ENCODE data around the gene TMEM114.

The TMEM114 gene

DNA sequence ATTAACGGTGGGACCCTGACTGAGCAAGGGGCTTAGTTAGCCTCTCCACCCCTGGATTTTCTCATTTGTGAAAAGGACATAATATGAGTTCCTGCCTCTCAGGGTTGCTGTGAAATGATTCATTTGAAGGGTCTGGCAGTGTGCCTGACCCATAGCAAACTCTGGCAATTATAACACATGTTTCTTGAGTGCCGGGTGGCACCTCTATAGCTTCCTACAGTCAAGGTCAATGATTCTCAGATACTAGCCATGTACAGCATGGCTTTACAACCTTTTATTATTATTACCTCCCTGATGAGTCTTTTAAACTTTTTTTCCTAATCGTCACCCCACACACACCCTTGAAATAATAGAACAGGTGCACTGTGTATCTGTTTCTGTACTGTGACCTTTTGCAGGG lies 42.1 kb downstream of the TMEM114 start:
- no peak for DNase-seq (ENCODE audit: low read depth)

DNA sequence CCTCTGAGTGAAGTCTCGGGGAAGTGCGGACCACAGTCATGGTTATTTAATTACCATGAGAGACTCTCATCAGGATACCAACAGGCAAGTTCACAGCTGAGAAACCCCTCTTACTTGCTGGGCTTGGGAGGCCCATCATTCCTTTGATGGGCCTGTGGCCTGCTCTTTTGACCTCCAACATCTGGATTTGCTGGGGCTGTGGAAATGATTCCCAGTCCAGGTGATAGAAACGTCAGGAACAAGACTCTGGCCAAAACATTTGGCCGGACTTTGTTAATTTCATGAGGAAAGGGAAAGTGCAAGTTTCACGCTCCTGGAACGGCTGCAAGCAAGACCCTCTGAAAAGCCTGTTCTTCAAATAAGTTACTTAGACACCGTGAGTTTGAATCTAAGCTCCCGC lies 42.5 kb downstream of the TMEM114 start:
- no peak for DNase-seq (ENCODE audit: low read depth)

DNA sequence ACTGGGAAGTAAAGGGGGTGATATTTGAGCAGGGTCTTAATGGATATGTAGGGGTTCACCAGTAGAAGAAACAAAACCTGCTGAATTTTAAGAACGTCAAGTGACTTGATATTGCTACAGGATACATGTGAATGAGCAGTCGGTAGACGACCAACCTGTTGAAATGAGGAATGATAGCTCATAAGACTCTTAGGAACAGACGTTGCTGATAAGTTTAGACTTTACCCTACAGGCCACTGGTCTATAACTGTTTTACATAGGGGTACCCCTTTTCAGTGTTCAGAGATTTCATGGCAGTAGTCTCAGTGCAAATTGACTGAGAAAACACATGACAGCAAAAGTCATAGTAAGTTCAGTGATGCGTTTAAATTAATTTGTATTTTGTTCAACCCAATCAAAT lies 45.9 kb downstream of the TMEM114 start:
- no peak for DNase-seq (ENCODE audit: low read depth)

DNA sequence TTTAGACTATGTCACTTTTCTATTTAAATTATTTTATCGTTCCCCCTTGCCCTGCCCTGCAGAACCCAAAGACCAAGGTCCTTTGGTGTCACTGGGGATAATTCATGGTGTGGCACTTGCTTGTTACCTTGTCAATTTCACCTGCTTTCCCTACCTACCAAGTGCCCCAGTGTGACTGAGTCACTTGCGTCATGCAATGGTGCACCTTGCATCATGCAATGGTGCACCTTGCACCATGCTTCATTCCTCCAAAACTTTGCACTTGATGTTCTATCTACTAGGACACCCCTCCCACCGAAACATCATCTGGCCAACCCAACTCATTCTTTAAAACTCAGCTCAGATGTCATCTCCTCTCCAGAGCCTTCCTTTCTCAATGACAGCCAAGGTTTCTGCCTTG lies 47.1 kb downstream of the TMEM114 start:
- no peak for DNase-seq (ENCODE audit: low read depth)

DNA sequence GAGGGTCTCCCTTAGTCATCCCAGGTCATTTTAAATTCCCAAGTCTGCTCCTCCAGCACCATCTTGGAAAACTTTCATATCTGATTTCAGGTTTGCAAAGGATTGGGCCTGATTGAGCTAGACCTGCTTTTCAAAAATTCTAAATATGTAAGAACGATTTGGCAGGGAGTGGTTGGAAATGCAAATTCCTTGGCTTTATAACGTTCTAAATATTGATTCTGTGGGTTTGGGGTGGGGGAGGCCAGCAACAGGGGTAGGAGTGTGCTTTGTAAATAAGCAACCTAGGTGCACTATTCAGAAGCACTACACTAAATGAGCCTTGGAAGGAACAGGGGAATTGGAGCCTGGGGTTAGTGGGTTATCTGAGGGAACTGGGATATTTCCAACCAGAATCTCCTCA lies 47.9 kb downstream of the TMEM114 start:
- no peak for DNase-seq (ENCODE audit: low read depth)

DNA sequence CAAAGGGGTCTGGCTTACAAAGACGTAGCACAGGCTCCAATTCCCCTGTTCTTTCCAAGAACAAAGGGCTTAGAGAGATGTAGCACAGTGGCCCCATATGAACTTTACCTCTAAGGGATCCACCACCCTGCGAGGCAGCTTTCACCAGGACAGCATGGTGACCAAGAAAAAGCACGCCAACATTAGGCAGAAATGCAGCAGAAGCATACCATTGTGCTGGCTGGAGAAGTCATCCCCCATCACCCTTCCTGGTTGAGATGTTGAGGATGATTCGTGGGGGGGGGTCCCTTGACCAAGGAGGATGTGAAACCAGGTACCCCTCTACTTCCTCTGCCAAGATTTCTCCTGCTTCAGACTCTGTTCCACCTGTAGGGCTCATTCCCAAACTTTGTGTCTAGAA lies 48.4 kb downstream of the TMEM114 start:
- DNase-seq (ENCODE audit: low read depth): no peak

DNA sequence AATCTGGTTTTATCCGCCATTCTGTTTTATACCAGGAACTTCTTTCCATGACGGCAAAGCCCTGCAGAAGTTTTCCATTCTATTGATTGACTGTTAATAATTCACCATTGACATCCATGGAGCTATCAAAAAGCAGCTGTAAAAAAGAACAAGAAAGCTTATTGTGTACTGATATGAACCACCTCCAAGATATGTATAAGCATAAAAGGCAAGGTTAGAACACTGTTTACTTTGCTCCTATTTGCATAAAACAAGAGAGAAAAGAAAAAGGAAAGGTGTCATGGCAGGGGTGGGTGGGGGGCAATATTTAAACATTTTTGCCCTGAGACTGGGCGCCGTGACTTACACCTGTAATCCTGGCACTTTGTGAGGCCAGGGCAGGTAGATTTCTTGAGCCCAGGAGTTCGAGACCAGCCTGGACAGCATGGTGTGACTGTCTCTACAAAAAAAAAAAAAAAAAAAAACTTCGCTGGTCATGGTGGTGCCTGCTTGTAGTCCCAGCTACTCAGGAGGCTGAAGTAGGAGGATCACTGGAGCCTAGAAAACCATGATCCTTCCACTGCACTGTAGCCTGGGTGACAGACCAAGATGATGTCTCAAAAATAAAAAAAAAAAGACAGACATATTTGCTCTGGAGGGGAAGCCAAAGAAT lies 52.5 kb downstream of the TMEM114 start:
- no peak for DNase-seq (ENCODE audit: low read depth)

DNA sequence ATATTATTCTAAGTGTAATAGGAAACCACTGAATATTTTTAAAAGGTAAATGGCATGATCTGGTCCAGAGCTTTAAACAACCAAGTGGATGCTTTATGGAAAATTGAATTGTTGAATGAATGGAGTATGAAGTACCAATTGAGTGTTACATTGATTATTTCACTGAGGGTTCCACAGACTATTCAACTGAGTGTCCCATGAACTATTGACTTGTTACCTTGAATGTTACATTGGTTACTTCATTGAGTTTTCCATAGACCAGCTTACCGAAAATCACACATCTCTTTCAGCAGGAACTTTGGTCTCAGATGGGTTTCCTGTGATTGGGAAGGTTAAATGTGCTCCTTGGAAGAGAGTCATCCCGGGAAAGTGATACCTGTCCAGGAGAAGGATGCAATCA lies 56.8 kb downstream of the TMEM114 start:
- no peak for DNase-seq (ENCODE audit: low read depth)

DNA sequence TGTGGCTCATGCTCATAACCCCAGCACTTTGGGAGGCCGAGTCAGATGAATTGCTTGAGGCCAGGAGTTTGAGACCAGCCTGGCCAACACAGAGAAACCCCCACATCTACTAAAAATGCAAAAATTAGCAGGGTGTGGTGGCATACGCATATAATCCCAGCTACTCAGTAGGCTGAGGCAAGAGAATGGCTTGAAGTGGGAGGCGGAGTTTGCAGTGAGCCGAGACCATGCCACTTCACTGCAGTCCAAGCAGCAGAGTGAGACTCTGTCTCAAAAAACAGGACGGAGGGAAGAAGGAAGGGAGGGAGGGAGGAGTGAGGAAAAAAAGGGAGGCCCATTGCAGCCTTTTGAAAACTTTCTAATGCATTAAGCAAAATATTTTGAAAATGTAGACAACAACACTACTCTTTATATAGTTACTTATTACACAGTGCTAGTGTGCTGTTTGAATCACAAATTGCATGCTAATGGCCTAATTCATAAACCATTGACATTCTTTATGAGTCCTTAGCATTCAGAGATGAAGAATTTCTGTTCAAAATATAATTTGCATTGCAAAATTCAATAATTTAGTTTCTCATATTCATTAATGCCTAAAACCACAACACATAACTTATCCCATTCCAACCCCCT lies 59.4 kb downstream of the TMEM114 start:
- DNase-seq (ENCODE audit: low read depth): no peak

DNA sequence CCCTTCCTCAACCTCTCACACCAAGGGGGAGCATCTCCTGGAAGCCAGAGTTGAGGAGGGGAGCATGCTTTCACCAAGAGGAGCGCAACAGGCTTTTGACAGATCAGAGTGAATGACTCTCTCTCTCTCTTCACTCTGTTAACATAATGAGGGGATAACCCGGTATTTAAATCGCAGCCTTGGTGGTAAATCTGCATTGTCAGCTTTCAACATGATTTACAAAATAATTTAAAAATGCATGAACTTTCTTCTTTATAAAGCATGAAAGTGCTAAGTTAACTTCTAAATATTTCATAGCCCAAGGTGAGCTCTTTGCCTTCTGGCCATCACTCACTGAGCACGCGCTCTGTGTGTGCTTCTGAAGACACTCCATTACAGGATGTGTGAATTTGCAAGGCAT lies 61.8 kb downstream of the TMEM114 start:
- DNase-seq (ENCODE audit: low read depth): no peak

DNA sequence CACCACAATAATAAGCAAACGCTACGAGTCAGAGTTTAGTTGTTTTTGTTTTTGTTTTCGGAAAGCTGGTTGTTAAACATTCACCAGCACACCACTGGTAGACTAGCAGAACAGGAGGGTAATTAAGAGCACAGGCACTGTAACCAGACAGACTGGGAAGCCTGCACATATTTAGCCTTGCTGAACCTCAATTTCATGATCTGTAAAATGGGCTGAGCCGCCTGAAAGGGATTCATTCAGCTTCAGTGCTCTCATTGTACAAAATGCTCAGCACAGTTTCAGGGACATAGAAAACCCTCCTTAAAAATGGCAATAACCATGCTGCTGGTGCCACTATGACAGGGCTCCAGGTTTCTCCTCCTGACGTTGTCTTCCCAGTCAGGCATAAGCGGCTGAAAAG lies 66.4 kb downstream of the TMEM114 start:
- no peak for DNase-seq (ENCODE audit: low read depth)

DNA sequence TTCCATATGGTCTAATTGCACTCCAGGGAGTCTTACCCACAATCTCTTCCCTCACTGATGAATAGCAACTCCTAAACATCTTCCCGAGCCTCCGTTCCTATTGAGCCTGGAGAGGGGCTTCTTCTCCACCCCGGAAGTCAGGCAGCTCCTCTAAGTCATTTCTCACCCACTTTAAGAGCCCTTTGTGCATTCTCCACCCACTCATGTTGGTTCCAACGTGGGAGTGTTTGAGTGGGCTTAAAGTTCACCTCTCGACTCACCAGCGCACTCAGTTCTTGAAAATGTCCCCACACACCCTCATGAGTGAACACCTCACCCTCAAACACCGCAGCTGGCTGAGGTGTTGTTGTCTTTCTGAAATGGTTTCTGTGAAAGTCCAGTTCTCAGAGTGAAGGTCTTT lies 67.6 kb downstream of the TMEM114 start:
- DNase-seq (ENCODE audit: low read depth): no peak

DNA sequence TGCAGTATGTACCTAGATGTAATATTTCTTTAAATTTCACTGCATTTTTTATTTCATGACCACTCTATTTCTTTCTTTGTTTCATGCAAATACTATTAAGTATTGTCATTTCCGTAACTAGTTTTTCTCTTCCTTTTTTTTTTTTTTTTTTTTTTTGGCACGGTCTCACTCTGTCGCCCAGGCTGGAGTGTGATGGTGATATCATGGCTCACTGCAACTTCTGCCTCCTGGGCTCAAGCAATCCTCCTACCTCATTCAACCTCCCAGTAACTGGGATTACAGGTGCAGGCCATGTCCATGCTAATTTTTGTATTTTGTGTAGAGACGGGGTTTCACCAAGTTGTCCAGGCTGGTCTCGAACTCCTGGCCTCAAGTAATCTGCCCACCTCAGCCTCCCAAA lies 70.7 kb downstream of the TMEM114 start:
- DNase-seq (ENCODE audit: low read depth): no peak
